ENCODE measurements around the gene BTNL3. TPM values are rescaled to one million over a fixed set of nuclear protein-coding genes. Genes with fewer than 3 reads are reported as not detected.

BTNL3 gene
- total and polyA plus RNA-seq, 9 donors: 0.12 to 0.36 TPM; not detected in 7

GRCh38 chr5:180988016-180988415 is 630 bp upstream of the BTNL3 start:
- intact Hi-C loops (cut with DNase I): no loop called here
- H3K9me3 ChIP-seq: no peaks in the 10 kb centered on the region
- H3K4me3 ChIP-seq: no peak overlapping the region
- no peak for DNase-seq
- no peaks in the 10 kb centered on the region for H3K36me3 ChIP-seq
- no peaks in the 10 kb centered on the region for H3K27me3 ChIP-seq
- H3K4me1 ChIP-seq (ENCODE audit: insufficient read depth): no peaks in the 10 kb centered on the region
- no peak for TF ChIP-seq EP300 (IDR thresholded peaks at IDR 0.05)
- 75 to 79% (median 78%) methylated on average over 2 of the region's 2 CpGs for WGBS, 3 donors
- no peak overlapping the region for H3K27ac ChIP-seq

- Histone ChIP-seq H3K9me3 (no peaks in the 10 kb centered on the region), H3K4me3 (no peak overlapping the region)
- 60 to 69% (median 67%) methylated on average over 15 to 16 of the region's 16 CpGs for WGBS, 3 donors
Measured at GRCh38 chr5:180990086-180990881, 1.6 kb downstream of the BTNL3 start.

GRCh38 chr5:180990882-180991242 is 2.2 kb downstream of the BTNL3 start:
- intact Hi-C loops (cut with DNase I): no loop called here
- no peak for DNase-seq
- Histone ChIP-seq H3K27ac (no peak overlapping the region), H3K4me3 (no peak overlapping the region), H3K27me3 (no peaks in the 10 kb centered on the region), H3K9me3 (no peaks in the 10 kb centered on the region), H3K4me1 (ENCODE audit: insufficient read depth) (no peaks in the 10 kb centered on the region), H3K36me3 (no peaks in the 10 kb centered on the region)
- 58 to 74% (median 70%) methylated on average over 5 of the region's 5 CpGs for whole genome bisulfite sequencing, 3 donors
- TF ChIP-seq CTCF (IDR thresholded peaks at IDR 0.05) (no peak), POLR2A (IDR thresholded peaks at IDR 0.05) (no peak), EP300 (IDR thresholded peaks at IDR 0.05) (no peak)

More at GRCh38 chr5:180990086-180990881, 1.6 kb downstream of the BTNL3 start:
- intact Hi-C loops (cut with DNase I): no loop called here
- Histone ChIP-seq H3K27me3 (no peaks in the 10 kb centered on the region), H3K36me3 (no peaks in the 10 kb centered on the region), H3K27ac (no peak overlapping the region), H3K4me1 (ENCODE audit: insufficient read depth) (no peaks in the 10 kb centered on the region)
- DNase-seq: no peak
- TF ChIP-seq CTCF (IDR thresholded peaks at IDR 0.05) (no peak), EP300 (IDR thresholded peaks at IDR 0.05) (no peak), POLR2A (IDR thresholded peaks at IDR 0.05) (no peak)

- intact Hi-C loops (cut with DNase I): no loop called here
- Histone ChIP-seq H3K9me3 (no peaks in the 10 kb centered on the region), H3K4me1 (ENCODE audit: insufficient read depth) (no peaks in the 10 kb centered on the region)
Measured at GRCh38 chr5:181001947-181002346, 13.3 kb downstream of the BTNL3 start.

More at GRCh38 chr5:181001947-181002346, 13.3 kb downstream of the BTNL3 start:
- H3K36me3 ChIP-seq: no peaks in the 10 kb centered on the region
- H3K27me3 ChIP-seq: no peaks in the 10 kb centered on the region
- H3K4me3 ChIP-seq: no peak overlapping the region
- no peak for TF ChIP-seq EP300 (IDR thresholded peaks at IDR 0.05)
- no peak for TF ChIP-seq CTCF (IDR thresholded peaks at IDR 0.05)
- TF ChIP-seq POLR2A (IDR thresholded peaks at IDR 0.05): no peak
- H3K27ac ChIP-seq: no peak overlapping the region
- DNase-seq: no peak
